Measurements from ENCODE around the gene HDAC9.

The HDAC9 gene

GRCh38 chr7:18565337-18565736, 69.8 kb downstream of the HDAC9 start:
- TF ChIP-seq, protein P1, sequence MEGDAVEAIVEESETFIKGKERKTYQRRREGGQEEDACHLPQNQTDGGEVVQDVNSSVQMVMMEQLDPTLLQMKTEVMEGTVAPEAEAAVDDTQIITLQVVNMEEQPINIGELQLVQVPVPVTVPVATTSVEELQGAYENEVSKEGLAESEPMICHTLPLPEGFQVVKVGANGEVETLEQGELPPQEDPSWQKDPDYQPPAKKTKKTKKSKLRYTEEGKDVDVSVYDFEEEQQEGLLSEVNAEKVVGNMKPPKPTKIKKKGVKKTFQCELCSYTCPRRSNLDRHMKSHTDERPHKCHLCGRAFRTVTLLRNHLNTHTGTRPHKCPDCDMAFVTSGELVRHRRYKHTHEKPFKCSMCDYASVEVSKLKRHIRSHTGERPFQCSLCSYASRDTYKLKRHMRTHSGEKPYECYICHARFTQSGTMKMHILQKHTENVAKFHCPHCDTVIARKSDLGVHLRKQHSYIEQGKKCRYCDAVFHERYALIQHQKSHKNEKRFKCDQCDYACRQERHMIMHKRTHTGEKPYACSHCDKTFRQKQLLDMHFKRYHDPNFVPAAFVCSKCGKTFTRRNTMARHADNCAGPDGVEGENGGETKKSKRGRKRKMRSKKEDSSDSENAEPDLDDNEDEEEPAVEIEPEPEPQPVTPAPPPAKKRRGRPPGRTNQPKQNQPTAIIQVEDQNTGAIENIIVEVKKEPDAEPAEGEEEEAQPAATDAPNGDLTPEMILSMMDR (IDR thresholded peaks at IDR 0.05; ENCODE audit: insufficient read depth, low read length, poor library complexity, severe bottlenecking), result no peak
- Histone ChIP-seq H3K36me3 (ENCODE audit: control insufficient read depth, insufficient read depth, low read length) (no peaks in the 10 kb centered on the region), H3K4me3 (replicated peaks; ENCODE audit: low read depth, low read length) (no peak overlapping the region), H3K27me3 (replicated peaks; ENCODE audit: control insufficient read depth, insufficient read depth, low read length) (no peaks in the 10 kb centered on the region)
- no peak for DNase-seq (ENCODE audit: extremely low read depth, insufficient read length)

GRCh38 chr7:18566205-18566604, 70.7 kb downstream of the HDAC9 start:
- Histone ChIP-seq H3K36me3 (ENCODE audit: control insufficient read depth, insufficient read depth, low read length) (no peaks in the 10 kb centered on the region), H3K4me3 (replicated peaks; ENCODE audit: low read depth, low read length) (no peak overlapping the region), H3K27me3 (replicated peaks; ENCODE audit: control insufficient read depth, insufficient read depth, low read length) (no peaks in the 10 kb centered on the region)
- TF ChIP-seq, protein P1 (IDR thresholded peaks at IDR 0.05; ENCODE audit: insufficient read depth, low read length, poor library complexity, severe bottlenecking), result no peak
- no peak for DNase-seq (ENCODE audit: extremely low read depth, insufficient read length)

GRCh38 chr7:18566829-18567228, 71.3 kb downstream of the HDAC9 start:
- TF ChIP-seq, protein P1 (IDR thresholded peaks at IDR 0.05; ENCODE audit: insufficient read depth, low read length, poor library complexity, severe bottlenecking), result no peak
- no peak overlapping the region for H3K4me3 ChIP-seq (replicated peaks; ENCODE audit: low read depth, low read length)
- DNase-seq (ENCODE audit: extremely low read depth, insufficient read length), result peak; percentile 41
- H3K36me3 ChIP-seq (ENCODE audit: control insufficient read depth, insufficient read depth, low read length), result no peaks in the 10 kb centered on the region
- H3K27me3 ChIP-seq (replicated peaks; ENCODE audit: control insufficient read depth, insufficient read depth, low read length), result no peaks in the 10 kb centered on the region

DNA sequence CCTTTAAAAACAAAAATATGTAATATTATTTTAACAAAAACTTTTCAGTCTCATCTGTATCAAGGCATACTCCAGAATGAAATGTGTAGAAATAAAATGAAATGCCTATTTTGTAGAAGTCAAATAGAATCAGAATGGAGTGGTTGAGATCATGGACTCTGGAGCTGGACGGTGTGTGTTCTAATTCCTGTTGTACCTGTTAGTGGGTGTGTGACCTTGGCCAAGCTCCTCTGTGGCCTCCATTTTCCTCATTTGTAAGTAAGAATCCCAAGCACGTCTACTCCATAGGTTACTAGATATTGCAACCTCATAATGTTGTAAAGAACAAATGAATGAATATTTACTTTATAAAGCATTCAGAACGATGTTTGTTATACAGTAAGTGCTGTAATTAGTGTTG, 74.9 kb downstream of the HDAC9 start:
- DNase-seq (ENCODE audit: extremely low read depth, insufficient read length), result no peak
- H3K27me3 ChIP-seq (replicated peaks; ENCODE audit: control insufficient read depth, insufficient read depth, low read length), result no peaks in the 10 kb centered on the region
- peaks cover 9% of the 10 kb centered on the region for H3K36me3 ChIP-seq (ENCODE audit: control insufficient read depth, insufficient read depth, low read length)
- TF ChIP-seq, protein P1 (IDR thresholded peaks at IDR 0.05; ENCODE audit: insufficient read depth, low read length, poor library complexity, severe bottlenecking), result no peak
- no peak overlapping the region for H3K4me3 ChIP-seq (replicated peaks; ENCODE audit: low read depth, low read length)

GRCh38 chr7:18570890-18571478, 75.4 kb downstream of the HDAC9 start:
- peaks cover 9% of the 10 kb centered on the region for H3K36me3 ChIP-seq (ENCODE audit: control insufficient read depth, insufficient read depth, low read length)
- TF ChIP-seq, protein P1 (IDR thresholded peaks at IDR 0.05; ENCODE audit: insufficient read depth, low read length, poor library complexity, severe bottlenecking), result peak; percentile 38
- no peaks in the 10 kb centered on the region for H3K27me3 ChIP-seq (replicated peaks; ENCODE audit: control insufficient read depth, insufficient read depth, low read length)
- H3K4me3 ChIP-seq (replicated peaks; ENCODE audit: low read depth, low read length), result no peak overlapping the region
- no peak for DNase-seq (ENCODE audit: extremely low read depth, insufficient read length)

DNA sequence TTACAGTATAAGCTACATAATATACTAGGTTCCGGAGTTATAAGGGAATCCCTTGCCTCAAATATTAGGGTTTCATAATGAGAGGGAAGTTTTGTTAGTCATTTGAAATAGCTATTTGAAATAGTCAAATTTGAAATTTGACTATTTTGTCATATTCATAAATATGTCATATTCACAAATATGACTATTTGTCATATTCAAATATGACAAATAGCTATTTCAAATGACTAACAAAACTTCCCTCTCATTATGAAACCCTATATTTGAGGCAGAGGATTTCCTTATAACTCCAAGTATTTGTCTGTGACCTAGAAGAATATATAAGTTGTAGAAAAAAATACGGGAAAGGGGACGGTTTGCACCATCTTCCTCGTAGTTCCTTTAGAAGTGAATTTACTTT, 76.6 kb downstream of the HDAC9 start:
- Histone ChIP-seq H3K27me3 (replicated peaks; ENCODE audit: control insufficient read depth, insufficient read depth, low read length) (no peaks in the 10 kb centered on the region), H3K36me3 (ENCODE audit: control insufficient read depth, insufficient read depth, low read length) (peaks cover 9% of the 10 kb centered on the region), H3K4me3 (replicated peaks; ENCODE audit: low read depth, low read length) (no peak overlapping the region)
- TF ChIP-seq, protein P1 (IDR thresholded peaks at IDR 0.05; ENCODE audit: insufficient read depth, low read length, poor library complexity, severe bottlenecking), result no peak
- no peak for DNase-seq (ENCODE audit: extremely low read depth, insufficient read length)
